Osteocyte (in vitro differentiated cells): ENCODE results near the gene ANAPC2. TPM values are rescaled to one million over a fixed set of nuclear protein-coding genes. Genes with fewer than 3 reads are reported as not detected.

Experiments
- DNase-seq: peaks from one replicate; pipeline ENCODE4 v3.0.0; 2021; ENCODE audit warnings: mixed read lengths; ENCODE audit not compliant: unreplicated experiment; ENCODE audit errors: extremely low spot score
- H3K27ac Mint-ChIP-seq: one replicate; pipeline ENCODE4 v1.8.0; 2021; ENCODE audit warnings: mild to moderate bottlenecking, mixed read lengths; ENCODE audit not compliant: unreplicated experiment
- H3K27me3 Mint-ChIP-seq: one replicate; pipeline ENCODE4 v1.8.0; 2021; ENCODE audit warnings: mixed read lengths; ENCODE audit not compliant: unreplicated experiment
- H3K36me3 Mint-ChIP-seq: one replicate; pipeline ENCODE4 v1.8.0; 2021; ENCODE audit warnings: mixed read lengths; ENCODE audit not compliant: unreplicated experiment
- H3K4me1 Mint-ChIP-seq: one replicate; pipeline ENCODE4 v1.8.0; 2021; ENCODE audit warnings: mixed read lengths; ENCODE audit not compliant: unreplicated experiment
- H3K4me3 Mint-ChIP-seq: one replicate; pipeline ENCODE4 v1.8.0; 2021; ENCODE audit warnings: mild to moderate bottlenecking, moderate library complexity, mixed read lengths; ENCODE audit not compliant: unreplicated experiment
- H3K9me3 Mint-ChIP-seq: one replicate; pipeline ENCODE4 v1.8.0; 2021; ENCODE audit warnings: mixed read lengths; ENCODE audit not compliant: unreplicated experiment
- CTCF ChIP-seq: fragments of 200-600 bp; sonication (generic); IDR thresholded peaks from 2 replicates; pipeline ENCODE4 v1.5.0; 2021; ENCODE audit warnings: antibody characterized with exemption, mild to moderate bottlenecking, moderate library complexity
- total RNA-seq: library from RNA; stranded (reverse); gene quantifications from 2 replicates; pipeline ENCODE4 v1.2.1, GENCODE V29; 2021

The ANAPC2 gene
- total RNA-seq, 1 donor from 2014 or later: 61.0 TPM

DNA sequence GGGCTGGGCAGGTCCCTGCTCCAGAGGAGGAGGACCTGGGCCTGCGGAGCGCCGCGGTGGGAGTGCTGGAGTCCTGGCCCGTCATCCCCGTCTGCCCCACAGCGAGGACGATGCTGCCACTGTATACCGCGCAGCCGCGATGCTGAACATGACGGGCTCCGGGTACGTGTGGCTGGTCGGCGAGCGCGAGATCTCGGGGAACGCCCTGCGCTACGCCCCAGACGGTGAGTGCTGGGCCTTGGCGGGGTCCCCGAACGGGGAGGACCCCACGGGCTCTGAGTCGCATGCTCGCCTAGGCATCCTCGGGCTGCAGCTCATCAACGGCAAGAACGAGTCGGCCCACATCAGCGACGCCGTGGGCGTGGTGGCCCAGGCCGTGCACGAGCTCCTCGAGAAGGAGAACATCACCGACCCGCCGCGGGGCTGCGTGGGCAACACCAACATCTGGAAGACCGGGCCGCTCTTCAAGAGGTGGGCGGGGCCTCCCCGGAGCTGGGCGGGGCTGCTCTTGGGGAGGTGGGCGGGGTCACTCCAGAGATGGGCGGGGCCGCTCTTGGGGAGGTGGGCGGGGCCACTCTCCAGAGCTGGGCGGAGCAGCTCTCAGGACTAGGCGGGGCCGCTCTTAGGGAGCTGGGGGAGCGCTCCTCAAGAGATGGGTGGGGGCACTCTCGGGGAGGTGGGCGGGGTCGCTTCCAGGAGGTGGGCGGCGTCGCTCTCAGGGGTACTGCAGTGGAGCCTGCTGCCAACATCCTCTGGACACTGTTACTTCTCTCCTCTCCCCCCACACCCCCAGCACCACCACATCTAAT lies 31.6 kb downstream of the ANAPC2 start:
- Mint-ChIP-seq H3K36me3 (no peaks in the 10 kb centered on the region), H3K9me3 (no peaks in the 10 kb centered on the region), H3K4me1 (no peaks in the 10 kb centered on the region), H3K27me3 (peaks cover 9% of the 10 kb centered on the region), H3K4me3 (no peak overlapping the region), H3K27ac (no peak overlapping the region)
- no peak for DNase-seq
- TF ChIP-seq CTCF: no peak

DNA sequence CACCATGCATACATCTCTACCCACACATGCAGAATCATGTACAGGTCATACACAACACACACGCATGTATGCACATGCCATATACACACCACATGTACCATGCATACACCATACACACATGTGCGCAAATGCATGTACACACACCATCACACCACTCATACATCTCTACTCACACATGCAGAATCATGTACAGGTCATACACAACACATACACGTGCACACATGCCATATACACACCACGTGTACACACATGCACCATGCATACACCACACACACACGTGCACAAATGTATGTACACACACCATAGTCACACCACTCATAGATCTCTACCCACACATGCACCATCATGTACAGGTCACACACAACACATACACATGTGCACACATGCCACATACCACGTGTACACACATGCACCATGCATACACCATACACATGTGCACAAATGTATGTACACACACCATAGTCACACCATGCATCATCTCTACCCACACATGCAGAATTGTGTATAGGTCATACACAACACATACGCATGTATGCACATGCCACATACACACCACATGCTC lies 35.4 kb downstream of the ANAPC2 start:
- no peak overlapping the region for H3K4me3 Mint-ChIP-seq
- H3K9me3 Mint-ChIP-seq: no peaks in the 10 kb centered on the region
- no peak for DNase-seq
- H3K4me1 Mint-ChIP-seq: no peaks in the 10 kb centered on the region
- H3K36me3 Mint-ChIP-seq: no peaks in the 10 kb centered on the region
- H3K27me3 Mint-ChIP-seq: no peaks in the 10 kb centered on the region
- TF ChIP-seq CTCF: no peak
- H3K27ac Mint-ChIP-seq: no peak overlapping the region

- H3K27me3 Mint-ChIP-seq: no peaks in the 10 kb centered on the region
- no peak for TF ChIP-seq CTCF
- H3K4me1 Mint-ChIP-seq: no peaks in the 10 kb centered on the region
- no peaks in the 10 kb centered on the region for H3K36me3 Mint-ChIP-seq
- no peak overlapping the region for H3K27ac Mint-ChIP-seq
- H3K9me3 Mint-ChIP-seq: no peaks in the 10 kb centered on the region
- DNase-seq: no peak
- no peak overlapping the region for H3K4me3 Mint-ChIP-seq
Observed at GRCh38 chr9:137150617-137151457, 37.5 kb downstream of the ANAPC2 start.

GRCh38 chr9:137149942-137150616 lies 38.3 kb downstream of the ANAPC2 start:
- TF ChIP-seq CTCF: no peak
- DNase-seq: no peak
- no peaks in the 10 kb centered on the region for H3K27me3 Mint-ChIP-seq
- H3K4me3 Mint-ChIP-seq: no peak overlapping the region
- no peaks in the 10 kb centered on the region for H3K4me1 Mint-ChIP-seq
- no peaks in the 10 kb centered on the region for H3K9me3 Mint-ChIP-seq
- H3K36me3 Mint-ChIP-seq: no peaks in the 10 kb centered on the region
- H3K27ac Mint-ChIP-seq: no peak overlapping the region
